GM12801 (cell line): ENCODE data around the gene UACA.

Experiments used
- CTCF ChIP-seq: IDR thresholded peaks from one replicate; pipeline ENCODE4 v1.5.1; 2011; ENCODE audit warnings: control low read depth; ENCODE audit not compliant: insufficient read length; ENCODE audit errors: extremely low read depth

The UACA gene

GRCh38 chr15:70763120-70763949 is at the start of gene UACA:
Gene UACA (minus strand): TSS chr15:70763558. CDS start chr15:70763407, 151 bp downstream.
- TF ChIP-seq CTCF: no peak

DNA sequence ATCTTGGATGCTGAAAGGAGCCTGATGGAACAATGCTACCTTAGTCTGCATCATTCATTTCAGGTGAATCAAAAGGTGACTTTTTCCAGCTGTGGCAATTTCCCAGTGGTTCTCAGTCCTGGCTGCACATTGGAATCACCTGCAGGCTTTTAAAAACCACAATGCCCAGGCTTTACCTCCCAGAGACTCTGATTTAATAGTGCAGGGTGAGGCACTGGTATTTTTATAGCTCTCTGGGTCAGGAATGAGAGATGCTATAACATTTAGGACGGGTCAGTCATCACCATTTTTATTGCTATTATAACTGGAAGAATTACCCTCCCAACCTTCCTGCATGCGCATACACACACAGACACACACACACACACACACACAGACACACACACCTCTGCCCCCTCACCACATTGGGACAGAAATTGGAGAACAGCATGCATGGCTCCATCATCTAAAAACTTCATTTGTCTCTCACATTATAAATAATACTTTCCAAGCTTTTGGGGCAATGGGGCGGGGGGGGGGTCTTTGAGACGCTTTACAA is 49.5 kb upstream of the UACA start:
- no peak for TF ChIP-seq CTCF

DNA sequence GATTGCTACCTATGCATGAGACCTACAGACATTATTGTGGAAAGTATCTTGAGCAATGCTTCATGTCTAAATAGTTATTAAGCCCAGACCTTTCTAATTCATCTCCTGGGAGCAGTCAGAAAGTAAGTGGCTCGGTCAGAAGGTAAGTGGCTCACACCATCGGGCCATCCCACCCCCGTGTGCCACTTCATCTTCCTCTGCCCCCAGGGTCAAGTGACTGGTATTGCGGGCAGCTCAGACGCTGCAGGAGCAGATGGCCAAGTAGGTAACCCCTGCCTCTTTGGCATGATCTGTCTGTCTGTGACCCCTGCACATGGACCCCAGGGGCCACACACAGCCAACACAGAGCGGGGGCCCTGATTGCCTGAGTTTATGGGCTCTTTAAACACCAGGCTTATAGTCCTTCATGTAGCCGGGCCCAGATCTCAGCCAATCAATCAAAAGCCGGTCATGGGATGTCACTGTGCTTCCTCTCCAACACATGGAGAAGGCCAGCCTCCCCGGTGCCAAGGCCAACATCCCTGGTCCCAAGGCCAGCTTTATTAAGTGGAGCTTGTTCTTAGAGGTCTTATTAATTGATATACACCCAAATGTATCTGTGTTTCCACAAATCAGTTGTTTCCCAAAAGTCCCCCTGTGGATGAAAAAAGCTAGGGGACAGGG is 47.7 kb upstream of the UACA start:
- TF ChIP-seq CTCF: no peak

- TF ChIP-seq CTCF: no peak
Observed at GRCh38 chr15:70806992-70807712, 43.8 kb upstream of the UACA start.

DNA sequence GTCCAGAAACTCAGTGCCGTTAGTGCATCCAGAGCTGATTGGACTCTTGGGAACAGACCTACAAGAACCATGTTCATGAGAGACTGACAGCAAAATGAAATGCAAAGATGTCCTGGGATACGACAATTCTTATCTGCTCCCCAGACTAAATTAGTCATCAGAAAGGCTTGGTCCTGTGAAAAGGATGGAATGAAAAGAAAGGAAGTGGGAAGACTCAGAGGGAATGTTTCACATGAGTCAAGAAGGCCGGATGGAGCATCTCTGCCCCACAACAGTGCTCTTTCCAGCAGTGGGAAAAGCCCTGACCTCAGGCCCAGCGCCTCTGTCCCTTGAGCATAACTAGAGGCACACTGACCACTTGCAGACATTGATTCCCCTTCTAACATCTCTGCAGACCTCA is 39.3 kb upstream of the UACA start:
- TF ChIP-seq CTCF: no peak

DNA sequence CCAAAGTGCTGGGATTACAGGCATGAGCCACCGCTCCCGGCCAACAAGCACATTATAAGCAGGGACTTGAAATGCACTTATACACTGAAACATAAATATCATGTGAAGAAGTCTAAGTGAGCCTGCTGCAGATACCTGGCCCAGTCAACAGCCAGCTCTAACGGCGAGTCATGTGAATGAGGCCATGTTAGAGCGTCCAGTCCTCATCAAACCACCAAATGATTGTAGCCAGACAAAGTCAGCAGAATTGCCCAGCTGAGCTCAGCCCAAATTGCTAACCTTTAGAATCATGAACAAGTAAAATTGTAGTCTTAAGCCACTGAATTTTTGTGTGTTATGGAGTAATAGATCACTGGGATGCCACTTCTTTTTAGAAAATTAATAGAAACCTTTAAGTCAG is 37.8 kb upstream of the UACA start:
- no peak for TF ChIP-seq CTCF
